ENCODE results near the gene NPR1.

DNA sequence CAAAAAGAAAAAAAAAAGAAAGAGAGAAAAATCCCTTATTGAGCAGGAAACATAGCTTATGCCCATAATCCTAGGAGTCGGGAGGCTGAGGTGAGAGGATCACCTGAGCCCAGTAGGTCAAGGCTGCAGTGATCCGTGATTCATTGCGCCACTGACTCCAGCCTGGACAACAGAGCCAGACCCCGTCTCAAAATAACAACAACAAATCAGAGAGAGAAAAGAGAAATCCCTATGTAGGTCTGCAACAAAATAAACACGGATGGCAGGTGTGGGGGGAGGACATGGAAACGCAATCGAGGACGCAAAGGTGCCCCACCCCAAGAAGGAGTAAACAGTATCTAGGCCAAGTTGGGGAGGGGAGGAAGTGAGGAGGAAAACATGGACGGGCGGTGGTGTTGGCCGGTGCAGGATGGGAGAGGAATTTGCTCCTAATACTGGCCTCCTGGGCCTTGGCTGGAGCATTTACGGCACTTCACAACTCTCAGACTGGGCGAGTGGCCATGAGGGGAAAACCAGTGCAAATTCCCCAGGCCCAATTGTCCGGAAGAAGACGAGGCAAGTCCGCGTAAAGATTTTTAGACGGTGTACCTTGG, 45.2 kb upstream of the NPR1 start:
- TF ChIP-seq CTCF (tag by site-specific recombination; IDR thresholded peaks at IDR 0.05) (no peak), ZNF274 (IDR thresholded peaks at IDR 0.05; ENCODE audit: low read length) (no peak), ZNF274 (tag by site-specific recombination; IDR thresholded peaks at IDR 0.05; ENCODE audit: borderline replicate concordance) (no peak), ZNF830 (tag by site-specific recombination; IDR thresholded peaks at IDR 0.05; ENCODE audit: low read depth) (no peak), ZNF112 (tag by site-specific recombination; IDR thresholded peaks at IDR 0.05) (no peak), ZNF146 (tag by site-specific recombination; IDR thresholded peaks at IDR 0.05) (no peak), ZNF660 (tag by site-specific recombination; IDR thresholded peaks at IDR 0.05) (no peak), ZNF624 (tag by site-specific recombination; IDR thresholded peaks at IDR 0.05) (no peak)
- TF ChIP-seq, protein P1, sequence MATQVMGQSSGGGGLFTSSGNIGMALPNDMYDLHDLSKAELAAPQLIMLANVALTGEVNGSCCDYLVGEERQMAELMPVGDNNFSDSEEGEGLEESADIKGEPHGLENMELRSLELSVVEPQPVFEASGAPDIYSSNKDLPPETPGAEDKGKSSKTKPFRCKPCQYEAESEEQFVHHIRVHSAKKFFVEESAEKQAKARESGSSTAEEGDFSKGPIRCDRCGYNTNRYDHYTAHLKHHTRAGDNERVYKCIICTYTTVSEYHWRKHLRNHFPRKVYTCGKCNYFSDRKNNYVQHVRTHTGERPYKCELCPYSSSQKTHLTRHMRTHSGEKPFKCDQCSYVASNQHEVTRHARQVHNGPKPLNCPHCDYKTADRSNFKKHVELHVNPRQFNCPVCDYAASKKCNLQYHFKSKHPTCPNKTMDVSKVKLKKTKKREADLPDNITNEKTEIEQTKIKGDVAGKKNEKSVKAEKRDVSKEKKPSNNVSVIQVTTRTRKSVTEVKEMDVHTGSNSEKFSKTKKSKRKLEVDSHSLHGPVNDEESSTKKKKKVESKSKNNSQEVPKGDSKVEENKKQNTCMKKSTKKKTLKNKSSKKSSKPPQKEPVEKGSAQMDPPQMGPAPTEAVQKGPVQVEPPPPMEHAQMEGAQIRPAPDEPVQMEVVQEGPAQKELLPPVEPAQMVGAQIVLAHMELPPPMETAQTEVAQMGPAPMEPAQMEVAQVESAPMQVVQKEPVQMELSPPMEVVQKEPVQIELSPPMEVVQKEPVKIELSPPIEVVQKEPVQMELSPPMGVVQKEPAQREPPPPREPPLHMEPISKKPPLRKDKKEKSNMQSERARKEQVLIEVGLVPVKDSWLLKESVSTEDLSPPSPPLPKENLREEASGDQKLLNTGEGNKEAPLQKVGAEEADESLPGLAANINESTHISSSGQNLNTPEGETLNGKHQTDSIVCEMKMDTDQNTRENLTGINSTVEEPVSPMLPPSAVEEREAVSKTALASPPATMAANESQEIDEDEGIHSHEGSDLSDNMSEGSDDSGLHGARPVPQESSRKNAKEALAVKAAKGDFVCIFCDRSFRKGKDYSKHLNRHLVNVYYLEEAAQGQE (tag by site-specific recombination; IDR thresholded peaks at IDR 0.05), result no peak
- TF ChIP-seq, protein P2, sequence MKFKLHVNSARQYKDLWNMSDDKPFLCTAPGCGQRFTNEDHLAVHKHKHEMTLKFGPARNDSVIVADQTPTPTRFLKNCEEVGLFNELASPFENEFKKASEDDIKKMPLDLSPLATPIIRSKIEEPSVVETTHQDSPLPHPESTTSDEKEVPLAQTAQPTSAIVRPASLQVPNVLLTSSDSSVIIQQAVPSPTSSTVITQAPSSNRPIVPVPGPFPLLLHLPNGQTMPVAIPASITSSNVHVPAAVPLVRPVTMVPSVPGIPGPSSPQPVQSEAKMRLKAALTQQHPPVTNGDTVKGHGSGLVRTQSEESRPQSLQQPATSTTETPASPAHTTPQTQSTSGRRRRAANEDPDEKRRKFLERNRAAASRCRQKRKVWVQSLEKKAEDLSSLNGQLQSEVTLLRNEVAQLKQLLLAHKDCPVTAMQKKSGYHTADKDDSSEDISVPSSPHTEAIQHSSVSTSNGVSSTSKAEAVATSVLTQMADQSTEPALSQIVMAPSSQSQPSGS (tag by site-specific recombination; IDR thresholded peaks at IDR 0.05; ENCODE audit: low read depth), result no peak

Data from HEK293 (cell line).